ENCODE results near the gene DGKG. TPM values are rescaled to one million over a fixed set of nuclear protein-coding genes. Genes with fewer than 3 reads are reported as not detected.

The DGKG gene
- total RNA-seq, 2 experiments from 2014 or later = not detected

- intact Hi-C loops (cut with DNase I, micrococcal nuclease) = no loop called here
- Mint-ChIP-seq H3K4me1 (ENCODE audit: low read depth) (no peaks in the 10 kb centered on the region), H3K9me3 (no peaks in the 10 kb centered on the region), H3K27ac (no peak overlapping the region), H3K4me3 (no peak overlapping the region), H3K27me3 (peaks cover 16% of the 10 kb centered on the region), H3K36me3 (ENCODE audit: low read depth) (no peaks in the 10 kb centered on the region)
- CTCF ChIA-PET = no interaction called here
- Histone ChIP-seq H3K27ac (ENCODE audit: low read depth in 1 of 2, low read length in 2 of 2) (no peak overlapping the region), H3K36me3 (ENCODE audit: insufficient read depth, low read length) (no peaks in the 10 kb centered on the region), H3K9me3 (ENCODE audit: control insufficient read depth in 1 of 2, insufficient read depth in 1 of 2, low read length in 2 of 2) (no peaks in the 10 kb centered on the region), H3K4me3 (ENCODE audit: low read length) (no peak overlapping the region), H3K27me3 (ENCODE audit: control insufficient read depth in 1 of 2, insufficient read depth in 2 of 2, low read length in 2 of 2) (peaks cover 0 to 4% of the 10 kb centered on the region in 2 experiments), H3K4me1 (ENCODE audit: insufficient read depth, low read length) (no peaks in the 10 kb centered on the region)
- no peak for TF ChIP-seq CTCF (IDR thresholded peaks at IDR 0.05)
- POLR2A ChIA-PET = no interaction called here
- ATAC-seq (ENCODE audit: poor library complexity) = no peak
- DNase-seq = no peak
Measured at GRCh38 chr3:186128158-186128557, 233.9 kb downstream of the DGKG start.

- ATAC-seq (ENCODE audit: poor library complexity) (no peak), DNase-seq (no peak)
- H3K4me3 Mint-ChIP-seq = no peak overlapping the region
- peaks cover 22% of the 10 kb centered on the region for H3K27me3 Mint-ChIP-seq
- H3K9me3 Mint-ChIP-seq = no peaks in the 10 kb centered on the region
- H3K4me1 Mint-ChIP-seq (ENCODE audit: low read depth) = no peaks in the 10 kb centered on the region
- Histone ChIP-seq H3K27ac (ENCODE audit: low read depth in 1 of 2, low read length in 2 of 2) (no peak overlapping the region), H3K4me1 (ENCODE audit: insufficient read depth, low read length) (no peaks in the 10 kb centered on the region), H3K36me3 (ENCODE audit: insufficient read depth, low read length) (no peaks in the 10 kb centered on the region), H3K4me3 (ENCODE audit: low read length) (no peak overlapping the region), H3K27me3 (ENCODE audit: control insufficient read depth in 1 of 2, insufficient read depth in 2 of 2, low read length in 2 of 2) (peaks cover 0 to 4% of the 10 kb centered on the region in 2 experiments), H3K9me3 (ENCODE audit: control insufficient read depth in 1 of 2, insufficient read depth in 1 of 2, low read length in 2 of 2) (no peaks in the 10 kb centered on the region)
- ChIA-PET CTCF (interaction anchor here (0.7 kb wide), 1 partner anchor 140 kb away, joined by 3 read pairs; no protein-coding TSS in a partner anchor), POLR2A (no interaction called here)
- intact Hi-C loops (cut with DNase I, micrococcal nuclease) = no loop called here
- TF ChIP-seq CTCF (IDR thresholded peaks at IDR 0.05) = no peak
- no peaks in the 10 kb centered on the region for H3K36me3 Mint-ChIP-seq (ENCODE audit: low read depth)
- H3K27ac Mint-ChIP-seq = no peak overlapping the region
Measured at GRCh38 chr3:186127463-186127862, 234.6 kb downstream of the DGKG start.

GRCh38 chr3:186125118-186125517, 236.9 kb downstream of the DGKG start:
- Histone ChIP-seq H3K36me3 (ENCODE audit: insufficient read depth, low read length) (no peaks in the 10 kb centered on the region), H3K4me1 (ENCODE audit: insufficient read depth, low read length) (no peaks in the 10 kb centered on the region), H3K9me3 (ENCODE audit: control insufficient read depth in 1 of 2, insufficient read depth in 1 of 2, low read length in 2 of 2) (no peaks in the 10 kb centered on the region), H3K4me3 (ENCODE audit: low read length) (no peak overlapping the region), H3K27me3 (ENCODE audit: control insufficient read depth in 1 of 2, insufficient read depth in 2 of 2, low read length in 2 of 2) (peaks cover 5 to 13% of the 10 kb centered on the region in 2 experiments), H3K27ac (ENCODE audit: low read depth in 1 of 2, low read length in 2 of 2) (no peak overlapping the region)
- intact Hi-C loops (cut with DNase I, micrococcal nuclease) = no loop called here
- no peaks in the 10 kb centered on the region for H3K36me3 Mint-ChIP-seq (ENCODE audit: low read depth)
- TF ChIP-seq CTCF (IDR thresholded peaks at IDR 0.05) = no peak
- H3K4me1 Mint-ChIP-seq (ENCODE audit: low read depth) = no peaks in the 10 kb centered on the region
- ChIA-PET CTCF (no interaction called here), POLR2A (no interaction called here)
- no peak overlapping the region for H3K27ac Mint-ChIP-seq
- H3K4me3 Mint-ChIP-seq = no peak overlapping the region
- ATAC-seq (ENCODE audit: poor library complexity) (no peak), DNase-seq (no peak)
- peaks cover 29% of the 10 kb centered on the region for H3K27me3 Mint-ChIP-seq
- no peaks in the 10 kb centered on the region for H3K9me3 Mint-ChIP-seq
